ENCODE results near the gene CEP85L.

- TF ChIP-seq CTCF (IDR thresholded peaks at IDR 0.05 in 8 of 11, conservative IDR thresholded peaks at IDR 0.05 in 3 of 11), result no peak
- no peak for TF ChIP-seq POLR2A (IDR thresholded peaks at IDR 0.05)
These were observed 12.9 kb upstream of the CEP85L start for GRCh38 chr6:118663993-118664985.
